ENCODE measurements around the gene CPT1C. TPM values are rescaled to one million over a fixed set of nuclear protein-coding genes. Genes with fewer than 3 reads are reported as not detected.
A peak's percentile ranks its signal among the peaks of the same experiment; 100 is the strongest.

CPT1C gene
- total RNA-seq, 2 experiments from 2014 or later: 1.9 to 2.9 TPM

DNA sequence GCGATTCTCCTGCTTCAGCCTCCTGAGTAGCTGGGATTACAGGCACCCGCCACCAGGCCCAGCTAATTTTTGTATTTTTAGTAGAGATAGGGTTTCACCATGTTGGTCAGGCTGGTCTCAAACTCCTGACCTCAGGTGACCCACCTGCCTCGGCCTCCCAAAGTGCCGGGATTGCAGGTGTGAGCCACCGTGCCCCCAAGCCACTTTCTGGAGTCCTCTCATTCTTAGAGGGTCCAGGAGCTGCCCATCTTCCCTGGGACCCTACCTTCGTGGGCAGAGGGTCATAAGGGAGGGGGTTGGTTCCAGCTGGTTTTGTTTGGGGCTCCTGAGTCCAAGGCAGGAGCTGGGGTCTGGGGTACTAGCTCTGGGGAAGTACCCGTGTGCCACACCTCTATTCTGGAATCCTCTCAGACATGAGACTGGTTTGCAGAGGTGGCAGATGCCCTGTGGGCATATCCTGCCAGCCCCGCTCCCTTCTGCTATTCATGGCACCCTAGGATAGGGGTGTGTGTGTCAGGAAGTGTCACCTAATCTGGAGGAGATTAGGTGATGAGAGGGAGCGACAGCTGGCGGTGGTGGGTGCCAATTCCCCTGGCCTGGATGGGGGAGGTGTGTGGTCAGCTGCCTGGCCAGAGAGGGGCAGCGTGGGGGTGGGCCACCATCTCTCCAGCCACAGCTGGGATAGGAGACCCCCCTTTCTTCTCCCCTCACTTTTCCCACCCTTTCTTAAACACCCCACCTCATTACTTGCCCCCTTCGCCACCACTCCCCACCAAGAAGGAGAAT lies 11.7 kb upstream of the CPT1C start:
- Mint-ChIP-seq H3K27ac (peak overlapping the region; percentile 92), H3K27me3 (no peaks in the 10 kb centered on the region), H3K9me3 (no peaks in the 10 kb centered on the region), H3K4me3 (peak overlapping the region; percentile 13), H3K36me3 (ENCODE audit: low read depth) (peaks cover 20% of the 10 kb centered on the region), H3K4me1 (peaks cover 40% of the 10 kb centered on the region)
- POLR2A ChIA-PET: interaction anchor here (1.1 to 5.5 kb wide), 8 partner anchors 11 to 186 kb away, joined by 4 to 73 read pairs (median 10); partner anchors contain the start of genes BCL2L12, IRF3, NOSIP and RPS11
- CTCF ChIA-PET: interaction anchor here (0.7 to 9.1 kb wide), 9 partner anchors 8 to 208 kb away, joined by 3 to 90 read pairs (median 3); partner anchors contain the start of genes RRAS and SCAF1
- DNase-seq: no peak

DNA sequence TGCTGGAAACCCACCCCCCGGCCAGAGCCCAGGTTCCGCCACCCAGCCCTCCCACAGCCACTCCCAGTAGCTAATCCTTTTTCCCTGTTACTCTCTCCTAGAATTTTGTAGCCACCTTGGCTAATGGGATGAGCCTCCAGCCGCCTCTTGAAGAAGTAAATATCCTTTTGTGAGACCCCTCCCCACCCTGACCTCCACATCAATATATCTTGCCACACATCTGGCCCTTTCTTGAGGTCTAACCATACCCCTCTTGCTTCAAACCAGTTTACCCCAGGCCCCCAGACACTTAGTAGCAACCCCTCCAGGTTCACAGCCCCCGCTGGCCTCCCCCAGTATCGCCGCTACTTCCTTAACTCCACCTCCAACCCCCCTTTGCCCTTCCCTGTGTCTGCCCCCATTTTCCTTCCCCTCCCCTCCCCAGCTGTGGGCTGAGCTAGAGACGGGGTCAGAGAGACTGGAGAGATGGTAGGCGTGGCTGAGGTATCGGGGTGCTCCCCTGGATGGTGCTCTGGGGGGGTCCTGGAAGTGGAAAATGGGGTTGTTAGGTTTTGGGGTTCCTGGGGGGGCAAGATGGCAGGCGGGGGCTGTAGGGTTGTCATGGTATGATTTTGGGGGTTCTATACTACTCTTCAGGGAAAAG lies 11.0 kb upstream of the CPT1C start:
- peaks cover 24% of the 10 kb centered on the region for H3K36me3 Mint-ChIP-seq (ENCODE audit: low read depth)
- POLR2A ChIA-PET: interaction anchor here (1.3 to 5.5 kb wide), 6 partner anchors 10 to 177 kb away, joined by 4 to 73 read pairs (median 5); partner anchors contain the start of genes BCL2L12, IRF3, RRAS and SCAF1
- peak overlapping the region; percentile 47 for H3K27ac Mint-ChIP-seq
- H3K4me3 Mint-ChIP-seq: peak overlapping the region; percentile 4
- no peak for DNase-seq
- H3K27me3 Mint-ChIP-seq: no peaks in the 10 kb centered on the region
- peaks cover 40% of the 10 kb centered on the region for H3K4me1 Mint-ChIP-seq
- no peaks in the 10 kb centered on the region for H3K9me3 Mint-ChIP-seq
- CTCF ChIA-PET: interaction anchor here (0.6 to 6.8 kb wide), 5 partner anchors 8 to 176 kb away, joined by 3 to 61 read pairs (median 4); no protein-coding TSS in a partner anchor

- H3K27ac Mint-ChIP-seq: peak overlapping the region; percentile 44
- DNase-seq: peak; percentile 93
- H3K4me3 Mint-ChIP-seq: peak overlapping the region; percentile 10
- CTCF ChIA-PET: interaction anchor here (0.6 to 6.8 kb wide), 23 partner anchors 7 to 226 kb away, joined by 3 to 61 read pairs (median 3); partner anchors contain the start of genes AP2A1, CPT1C and RRAS
- H3K27me3 Mint-ChIP-seq: no peaks in the 10 kb centered on the region
- POLR2A ChIA-PET: interaction anchor here (0.9 to 1.3 kb wide), 3 partner anchors 110 to 181 kb away, joined by 3 to 5 read pairs (median 4); no protein-coding TSS in a partner anchor
- no peaks in the 10 kb centered on the region for H3K9me3 Mint-ChIP-seq
- H3K4me1 Mint-ChIP-seq: peaks cover 40% of the 10 kb centered on the region
- H3K36me3 Mint-ChIP-seq (ENCODE audit: low read depth): peaks cover 32% of the 10 kb centered on the region
Measured at GRCh38 chr19:49680421-49681351, 10.2 kb upstream of the CPT1C start.

- Mint-ChIP-seq H3K9me3 (no peaks in the 10 kb centered on the region), H3K27ac (peak overlapping the region; percentile 78), H3K36me3 (ENCODE audit: low read depth) (peaks cover 35% of the 10 kb centered on the region), H3K4me1 (peaks cover 35% of the 10 kb centered on the region), H3K4me3 (no peak overlapping the region), H3K27me3 (no peaks in the 10 kb centered on the region)
- ChIA-PET CTCF (interaction anchor here (1.1 to 1.5 kb wide), 4 partner anchors 17 to 133 kb away, joined by 3 to 9 read pairs (median 8); no protein-coding TSS in a partner anchor), POLR2A (no interaction called here)
- DNase-seq: no peak
Measured at GRCh38 chr19:49681830-49682229, 9.1 kb upstream of the CPT1C start.

DNA sequence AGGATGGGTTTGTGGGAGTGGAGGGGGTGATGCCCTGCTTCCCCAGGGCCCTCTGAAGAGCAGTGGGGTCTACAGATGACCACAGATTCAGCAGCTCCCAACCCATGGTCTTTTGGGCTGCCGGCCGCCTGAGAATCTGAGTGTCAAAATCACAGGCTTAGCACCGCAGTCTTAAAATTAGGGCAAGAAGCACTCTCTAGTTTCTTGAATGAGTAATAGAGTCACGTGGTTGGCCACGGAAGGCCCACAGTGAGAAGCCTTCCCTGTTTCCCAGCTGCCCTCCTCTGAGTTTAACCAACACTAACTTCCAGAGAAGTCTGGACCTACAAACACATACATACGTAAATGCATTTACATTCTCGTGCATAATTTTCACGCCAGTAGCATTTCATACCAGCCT lies 8.6 kb upstream of the CPT1C start:
- no peak for DNase-seq
- POLR2A ChIA-PET: no interaction called here
- no peaks in the 10 kb centered on the region for H3K9me3 Mint-ChIP-seq
- H3K27me3 Mint-ChIP-seq: no peaks in the 10 kb centered on the region
- peaks cover 38% of the 10 kb centered on the region for H3K36me3 Mint-ChIP-seq (ENCODE audit: low read depth)
- peaks cover 35% of the 10 kb centered on the region for H3K4me1 Mint-ChIP-seq
- CTCF ChIA-PET: no interaction called here
- H3K27ac Mint-ChIP-seq: peak overlapping the region; percentile 78
- no peak overlapping the region for H3K4me3 Mint-ChIP-seq

DNA sequence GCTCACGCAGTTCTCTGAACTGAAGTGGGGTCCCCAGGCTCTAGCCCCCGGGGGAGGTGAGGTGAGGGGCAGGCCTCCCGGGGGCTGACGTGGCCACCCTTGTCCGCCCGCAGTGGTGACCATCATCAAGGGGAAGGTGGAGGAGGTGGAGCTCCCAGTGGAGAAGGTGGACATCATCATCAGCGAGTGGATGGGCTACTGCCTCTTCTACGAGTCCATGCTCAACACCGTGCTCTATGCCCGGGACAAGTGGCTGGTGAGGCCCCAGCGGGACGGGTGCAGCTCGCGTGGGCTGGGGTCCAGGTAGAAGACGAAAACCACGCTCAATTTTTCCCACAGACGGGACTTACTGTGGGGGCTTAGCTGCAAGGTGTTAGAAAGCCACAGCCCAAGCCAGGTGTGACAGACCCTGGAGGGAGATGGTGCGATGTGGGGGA lies 7.1 kb upstream of the CPT1C start:
- no peaks in the 10 kb centered on the region for H3K9me3 Mint-ChIP-seq
- no peaks in the 10 kb centered on the region for H3K27me3 Mint-ChIP-seq
- peak overlapping the region; percentile 31 for H3K27ac Mint-ChIP-seq
- no peak for DNase-seq
- ChIA-PET POLR2A (interaction anchor here (1.6 kb wide), 1 partner anchor 8 kb away, joined by 4 read pairs; no protein-coding TSS in a partner anchor), CTCF (interaction anchor here (0.7 to 1.3 kb wide), 3 partner anchors 34 to 181 kb away, joined by 3 to 4 read pairs (median 3); partner anchors contain the start of gene RRAS)
- peaks cover 36% of the 10 kb centered on the region for H3K4me1 Mint-ChIP-seq
- peaks cover 46% of the 10 kb centered on the region for H3K36me3 Mint-ChIP-seq (ENCODE audit: low read depth)
- no peak overlapping the region for H3K4me3 Mint-ChIP-seq

DNA sequence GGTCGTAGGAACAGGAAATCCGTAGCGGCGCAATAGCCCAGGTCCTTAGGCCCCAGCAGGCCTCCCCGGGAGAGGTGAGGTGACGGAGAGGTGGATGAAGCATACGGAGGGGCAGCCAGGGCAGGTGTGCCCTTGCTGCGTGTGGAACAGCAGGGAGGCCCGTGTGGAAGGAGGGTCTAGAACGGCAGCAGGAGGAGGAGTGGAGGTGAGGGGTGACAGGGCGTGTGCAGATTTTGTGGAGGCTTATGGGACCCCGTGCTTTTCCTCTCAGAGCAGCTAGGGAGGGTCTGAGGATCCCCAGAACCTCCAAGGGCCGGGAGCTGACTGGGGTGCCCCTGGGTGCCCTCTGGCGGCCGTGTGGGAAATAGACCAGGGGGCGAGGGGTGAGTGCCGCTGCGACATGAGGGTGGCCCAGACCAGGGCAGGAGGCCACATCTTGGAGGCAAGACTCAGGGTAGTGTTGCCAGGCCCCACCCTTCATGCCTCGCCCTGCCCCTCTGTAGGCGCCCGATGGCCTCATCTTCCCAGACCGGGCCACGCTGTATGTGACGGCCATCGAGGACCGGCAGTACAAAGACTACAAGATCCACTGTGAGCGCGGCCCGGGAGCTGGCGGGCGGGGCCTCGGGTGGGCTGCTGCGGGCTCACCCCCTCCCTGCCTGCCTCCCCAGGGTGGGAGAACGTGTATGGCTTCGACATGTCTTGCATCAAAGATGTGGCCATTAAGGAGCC lies 6.5 kb upstream of the CPT1C start:
- DNase-seq: peak; percentile 36
- peak overlapping the region; percentile 31 for H3K27ac Mint-ChIP-seq
- no peaks in the 10 kb centered on the region for H3K27me3 Mint-ChIP-seq
- CTCF ChIA-PET: interaction anchor here (0.7 to 1.3 kb wide), 3 partner anchors 33 to 181 kb away, joined by 3 to 4 read pairs (median 3); partner anchors contain the start of gene RRAS
- H3K36me3 Mint-ChIP-seq (ENCODE audit: low read depth): peaks cover 46% of the 10 kb centered on the region
- H3K9me3 Mint-ChIP-seq: no peaks in the 10 kb centered on the region
- POLR2A ChIA-PET: interaction anchor here (1.6 kb wide), 1 partner anchor 9 kb away, joined by 4 read pairs; no protein-coding TSS in a partner anchor
- no peak overlapping the region for H3K4me3 Mint-ChIP-seq
- peaks cover 37% of the 10 kb centered on the region for H3K4me1 Mint-ChIP-seq

- no peaks in the 10 kb centered on the region for H3K9me3 Mint-ChIP-seq
- peaks cover 46% of the 10 kb centered on the region for H3K36me3 Mint-ChIP-seq (ENCODE audit: low read depth)
- CTCF ChIA-PET: interaction anchor here (0.6 to 0.8 kb wide), 2 partner anchors 15 to 177 kb away, joined by 3 read pairs; no protein-coding TSS in a partner anchor
- no peak for DNase-seq
- no peak overlapping the region for H3K4me3 Mint-ChIP-seq
- POLR2A ChIA-PET: interaction anchor here (1.6 kb wide), 1 partner anchor 10 kb away, joined by 4 read pairs; no protein-coding TSS in a partner anchor
- no peak overlapping the region for H3K27ac Mint-ChIP-seq
- H3K27me3 Mint-ChIP-seq: no peaks in the 10 kb centered on the region
- peaks cover 36% of the 10 kb centered on the region for H3K4me1 Mint-ChIP-seq
Measured at GRCh38 chr19:49684983-49685553, 5.8 kb upstream of the CPT1C start.

GRCh38 chr19:49685845-49686332 lies 5.0 kb upstream of the CPT1C start:
- ChIA-PET CTCF (interaction anchor here (0.6 to 0.8 kb wide), 2 partner anchors 14 to 177 kb away, joined by 3 read pairs; no protein-coding TSS in a partner anchor), POLR2A (no interaction called here)
- H3K27me3 Mint-ChIP-seq: peaks cover 7% of the 10 kb centered on the region
- DNase-seq: no peak
- no peak overlapping the region for H3K4me3 Mint-ChIP-seq
- H3K9me3 Mint-ChIP-seq: no peaks in the 10 kb centered on the region
- peaks cover 36% of the 10 kb centered on the region for H3K4me1 Mint-ChIP-seq
- H3K36me3 Mint-ChIP-seq (ENCODE audit: low read depth): peaks cover 48% of the 10 kb centered on the region
- H3K27ac Mint-ChIP-seq: no peak overlapping the region

DNA sequence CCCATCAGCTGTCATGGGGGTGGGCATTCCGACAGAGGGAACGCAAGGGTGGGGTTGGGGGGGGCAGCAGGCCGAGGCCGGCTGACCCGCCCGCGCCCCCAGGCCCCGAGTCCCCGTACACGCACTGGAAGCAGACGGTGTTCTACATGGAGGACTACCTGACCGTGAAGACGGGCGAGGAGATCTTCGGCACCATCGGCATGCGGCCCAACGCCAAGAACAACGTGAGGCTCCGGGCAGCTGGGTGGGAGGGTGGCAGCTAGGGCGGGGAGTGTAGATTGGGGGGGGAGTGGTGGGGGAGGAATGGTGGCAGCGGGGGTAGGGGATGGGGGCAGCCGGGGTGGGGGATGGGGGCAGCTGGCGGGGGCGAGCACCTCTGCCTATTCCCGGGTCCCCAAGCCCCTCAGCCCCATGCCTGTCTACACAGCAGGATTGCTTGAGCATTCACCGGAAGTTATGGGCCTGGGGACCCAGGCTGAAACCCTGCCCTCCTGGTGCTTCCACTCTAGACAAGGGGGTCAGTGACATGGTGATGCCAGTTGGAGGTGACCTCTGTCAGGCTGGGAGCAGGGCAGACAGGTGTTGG lies 4.3 kb upstream of the CPT1C start:
- POLR2A ChIA-PET: interaction anchor here (0.6 kb wide), 1 partner anchor 71 kb away, joined by 3 read pairs; no protein-coding TSS in a partner anchor
- Mint-ChIP-seq H3K36me3 (ENCODE audit: low read depth) (peaks cover 46% of the 10 kb centered on the region), H3K4me3 (no peak overlapping the region)

More for the DNA sequence above, 4.3 kb upstream of the CPT1C start:
- CTCF ChIA-PET: interaction anchor here (1.1 to 1.3 kb wide), 2 partner anchors 8 to 116 kb away, joined by 3 read pairs; no protein-coding TSS in a partner anchor
- Mint-ChIP-seq H3K4me1 (peaks cover 39% of the 10 kb centered on the region), H3K27me3 (peaks cover 12% of the 10 kb centered on the region), H3K27ac (no peak overlapping the region), H3K9me3 (no peaks in the 10 kb centered on the region)
- DNase-seq: no peak

Data from activated CD4-positive, alpha-beta memory T cell treated with anti-CD3 and anti-CD28 coated beads, Interleukin-2, amount 10 ng/mL, durations not matched to agents 7 days and 5 days (primary cell).